GM08714 (cell line): Measurements from ENCODE around the gene THSD4.
"Not testable (repeated sequence)": the region's sequence is repeated elsewhere in the genome, so short reads cannot be mapped to it uniquely, and the experiment has no call there.

Experiments used
- H3K4me3 ChIP-seq: fragments of 200-500 bp; sonication (Bioruptor generic); 2 replicates; pipeline ENCODE4 v1.5.1; 2014; ENCODE audit warnings: mild to moderate bottlenecking, low read length, inconsistent platforms
- ZNF274 ChIP-seq: IDR thresholded peaks from 2 replicates; pipeline ENCODE4 v1.6.1; 2012; ENCODE audit warnings: mild to moderate bottlenecking, low read depth, low read length

THSD4 gene

DNA sequence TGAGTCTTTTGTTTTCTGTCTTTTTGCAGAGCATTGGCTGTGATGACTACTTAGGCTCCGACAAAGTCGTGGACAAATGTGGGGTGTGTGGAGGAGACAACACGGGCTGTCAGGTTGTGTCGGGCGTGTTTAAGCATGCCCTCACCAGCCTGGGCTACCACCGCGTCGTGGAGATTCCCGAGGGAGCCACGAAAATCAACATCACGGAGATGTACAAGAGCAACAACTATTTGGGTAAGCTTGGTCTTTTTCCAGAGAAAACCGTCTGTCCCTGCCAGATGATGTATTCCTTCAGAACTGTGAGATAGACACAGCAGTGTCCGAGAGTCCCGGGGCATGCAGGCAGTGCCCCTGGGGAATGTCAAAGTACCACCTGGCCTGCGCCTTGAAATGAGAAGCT is 545.2 kb downstream of the THSD4 start:
- H3K4me3 ChIP-seq = no peak overlapping the region
- no peak for TF ChIP-seq ZNF274

GRCh38 chr15:71662306-71662705 is 547.0 kb downstream of the THSD4 start:
- no peak overlapping the region for H3K4me3 ChIP-seq
- no peak for TF ChIP-seq ZNF274

DNA sequence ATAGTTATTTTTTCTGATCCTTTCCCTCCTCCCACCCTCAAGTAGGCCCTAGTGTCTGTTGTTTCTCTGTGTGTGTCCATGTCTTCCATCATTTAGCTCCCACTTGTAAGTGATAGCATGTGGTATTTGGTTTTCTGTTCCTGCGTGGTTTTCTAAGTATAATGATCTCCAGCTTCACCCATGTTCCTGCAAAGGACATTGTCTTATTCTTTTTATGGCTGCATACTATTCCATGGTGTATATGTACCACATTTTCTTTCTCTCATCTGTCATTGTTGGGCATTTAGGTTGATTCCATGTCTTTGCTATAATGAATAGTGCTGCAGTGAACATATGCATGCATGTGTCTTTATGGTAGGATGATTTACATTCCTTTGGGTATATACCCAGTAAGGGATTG is 549.4 kb downstream of the THSD4 start:
- no peak overlapping the region for H3K4me3 ChIP-seq
- TF ChIP-seq ZNF274 = no peak

DNA sequence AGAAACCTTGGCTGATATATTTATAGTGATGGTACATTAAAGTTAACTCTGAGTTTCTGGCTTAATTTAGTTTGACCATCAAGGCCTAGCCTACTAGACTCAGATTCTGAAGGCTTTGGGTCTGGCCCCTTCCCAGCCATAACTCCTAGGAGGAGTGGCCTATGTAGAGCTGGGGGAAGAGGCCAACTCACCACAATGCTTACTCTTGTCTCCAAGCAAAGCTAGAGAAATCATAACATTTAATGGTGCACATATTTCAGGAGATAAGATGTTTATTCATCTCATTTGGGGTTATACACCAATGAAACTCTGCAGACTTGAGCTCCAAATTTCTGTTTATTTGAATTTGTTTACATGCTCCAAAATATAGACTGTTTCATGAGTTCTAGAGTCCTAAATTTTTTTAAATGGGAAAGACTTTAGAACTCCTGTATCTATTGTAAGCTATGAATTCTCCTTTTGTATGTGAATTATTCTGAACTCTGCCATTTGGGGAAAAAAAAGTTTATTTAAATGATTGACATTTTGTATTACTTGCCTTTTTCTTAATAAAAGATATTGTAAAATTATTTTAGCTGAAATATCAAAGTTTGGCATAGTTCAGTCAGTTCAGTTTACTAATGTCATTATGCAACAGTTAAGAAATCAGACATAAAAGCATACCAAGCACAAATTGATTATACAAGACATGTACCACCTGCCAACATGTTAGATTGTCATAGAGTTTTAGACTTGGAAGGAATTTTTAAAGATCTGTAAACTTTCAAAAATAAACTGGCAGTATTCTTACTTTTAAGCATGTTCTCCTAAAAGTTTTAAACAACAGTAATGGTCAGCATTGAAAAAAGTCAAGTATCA is 551.7 kb downstream of the THSD4 start:
- TF ChIP-seq ZNF274 = no peak
- no peak overlapping the region for H3K4me3 ChIP-seq

DNA sequence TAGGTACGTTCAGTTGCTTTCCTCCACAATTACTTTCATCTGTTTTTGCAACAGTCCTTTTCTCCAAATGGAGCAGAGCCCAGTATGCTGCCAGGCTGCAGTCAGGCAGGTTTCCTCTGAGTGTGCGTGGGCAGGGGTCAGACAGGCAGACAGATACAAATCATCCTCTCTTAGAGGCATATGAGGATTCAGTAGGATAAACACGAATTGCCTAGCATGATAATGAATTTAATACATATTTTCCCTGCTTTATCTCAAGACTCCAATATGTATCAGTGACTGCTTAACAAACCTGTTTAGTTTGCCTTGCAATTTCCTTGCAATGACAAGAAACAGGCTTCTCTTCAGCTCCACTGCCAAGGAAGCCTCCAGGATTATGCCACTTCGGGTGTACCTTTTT is 554.4 kb downstream of the THSD4 start:
- TF ChIP-seq ZNF274 = no peak
- no peak overlapping the region for H3K4me3 ChIP-seq

- H3K4me3 ChIP-seq = not testable (repeated sequence)
These were observed 555.0 kb downstream of the THSD4 start for GRCh38 chr15:71670222-71670621.

GRCh38 chr15:71674354-71674753 is 559.1 kb downstream of the THSD4 start:
- no peak for TF ChIP-seq ZNF274
- H3K4me3 ChIP-seq = no peak overlapping the region

DNA sequence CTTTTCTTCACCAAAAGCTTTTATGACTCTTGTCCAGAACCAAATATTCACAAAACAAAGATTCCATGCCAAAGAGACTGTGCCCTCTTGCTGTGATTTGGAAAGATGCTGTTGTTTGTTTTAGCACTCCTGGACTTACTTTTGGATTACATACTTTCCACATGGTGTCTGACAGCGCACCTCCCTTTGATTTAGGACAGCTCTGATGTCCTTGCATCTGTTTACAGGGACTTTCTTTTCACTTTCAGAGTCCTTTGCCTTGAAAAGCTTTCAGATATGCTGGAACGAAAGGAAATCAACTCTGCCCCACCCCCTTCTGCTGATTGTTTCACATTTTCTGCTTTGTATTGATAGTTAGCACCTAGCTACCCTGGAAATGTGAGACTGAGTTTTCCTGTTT is 562.1 kb downstream of the THSD4 start:
- no peak for TF ChIP-seq ZNF274
- H3K4me3 ChIP-seq = no peak overlapping the region

DNA sequence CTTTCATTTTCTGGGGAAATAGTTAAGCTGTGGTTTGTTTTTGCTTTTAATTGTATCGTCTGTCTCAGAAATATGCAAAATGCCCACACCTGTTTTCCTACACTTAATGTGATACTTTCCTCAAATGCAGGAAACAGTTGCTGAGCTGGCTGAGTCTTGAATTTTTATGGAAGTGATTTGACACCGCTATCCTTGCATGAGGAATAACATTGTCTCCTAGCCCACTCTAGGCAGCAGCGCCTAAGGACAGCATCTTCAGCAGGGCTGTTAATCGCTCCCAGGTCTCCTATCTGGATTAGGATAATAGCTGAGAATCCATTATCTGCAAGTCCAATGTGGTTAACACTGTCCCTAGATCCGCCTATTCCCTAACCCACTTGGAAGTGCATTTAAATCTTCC is 562.5 kb downstream of the THSD4 start:
- TF ChIP-seq ZNF274 = no peak
- H3K4me3 ChIP-seq = no peak overlapping the region

- H3K4me3 ChIP-seq = no peak overlapping the region
- no peak for TF ChIP-seq ZNF274
These were observed 562.9 kb downstream of the THSD4 start for GRCh38 chr15:71678191-71678590.

DNA sequence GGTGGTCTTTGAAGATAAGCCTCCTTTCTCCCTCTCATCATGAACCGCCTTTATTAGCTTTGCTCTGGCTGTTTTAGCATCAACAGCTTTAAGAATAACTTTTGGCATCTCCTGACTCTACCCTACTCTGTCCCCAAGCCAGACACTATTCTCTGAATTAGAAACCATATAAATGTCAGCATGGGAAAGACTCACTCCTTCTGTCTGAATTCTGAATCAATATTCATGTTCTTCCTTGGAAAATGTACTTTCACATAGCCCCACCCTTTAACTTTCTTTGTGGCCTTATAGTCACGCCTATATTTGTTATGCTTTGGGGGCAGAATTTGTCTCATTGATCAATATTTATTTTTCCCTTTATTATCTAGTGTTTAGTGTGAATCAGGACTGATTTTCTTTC is 563.3 kb downstream of the THSD4 start:
- no peak for TF ChIP-seq ZNF274

GRCh38 chr15:71679223-71679792 is 564.0 kb downstream of the THSD4 start:
- TF ChIP-seq ZNF274 = no peak
- H3K4me3 ChIP-seq = no peak overlapping the region

More for the DNA sequence above, 563.3 kb downstream of the THSD4 start:
- H3K4me3 ChIP-seq = no peak overlapping the region

GRCh38 chr15:71679793-71680353 is 564.6 kb downstream of the THSD4 start:
- no peak for TF ChIP-seq ZNF274
- no peak overlapping the region for H3K4me3 ChIP-seq

GRCh38 chr15:71682001-71682400 is 566.7 kb downstream of the THSD4 start:
- no peak for TF ChIP-seq ZNF274
- H3K4me3 ChIP-seq = no peak overlapping the region
